Urothelium cell line (cell line): ENCODE results near the gene NR2F2.

Experiments used
- DNase-seq: peaks from one replicate; pipeline ENCODE4 v3.0.0; 2011; ENCODE audit warnings: low spot score, mixed read lengths
- FAIRE-seq: peaks from 2 replicates; lab custom pipeline; 2011; peaks lifted over from hg19 to GRCh38; lab: Jason Lieb, UNC

The NR2F2 gene

DNA sequence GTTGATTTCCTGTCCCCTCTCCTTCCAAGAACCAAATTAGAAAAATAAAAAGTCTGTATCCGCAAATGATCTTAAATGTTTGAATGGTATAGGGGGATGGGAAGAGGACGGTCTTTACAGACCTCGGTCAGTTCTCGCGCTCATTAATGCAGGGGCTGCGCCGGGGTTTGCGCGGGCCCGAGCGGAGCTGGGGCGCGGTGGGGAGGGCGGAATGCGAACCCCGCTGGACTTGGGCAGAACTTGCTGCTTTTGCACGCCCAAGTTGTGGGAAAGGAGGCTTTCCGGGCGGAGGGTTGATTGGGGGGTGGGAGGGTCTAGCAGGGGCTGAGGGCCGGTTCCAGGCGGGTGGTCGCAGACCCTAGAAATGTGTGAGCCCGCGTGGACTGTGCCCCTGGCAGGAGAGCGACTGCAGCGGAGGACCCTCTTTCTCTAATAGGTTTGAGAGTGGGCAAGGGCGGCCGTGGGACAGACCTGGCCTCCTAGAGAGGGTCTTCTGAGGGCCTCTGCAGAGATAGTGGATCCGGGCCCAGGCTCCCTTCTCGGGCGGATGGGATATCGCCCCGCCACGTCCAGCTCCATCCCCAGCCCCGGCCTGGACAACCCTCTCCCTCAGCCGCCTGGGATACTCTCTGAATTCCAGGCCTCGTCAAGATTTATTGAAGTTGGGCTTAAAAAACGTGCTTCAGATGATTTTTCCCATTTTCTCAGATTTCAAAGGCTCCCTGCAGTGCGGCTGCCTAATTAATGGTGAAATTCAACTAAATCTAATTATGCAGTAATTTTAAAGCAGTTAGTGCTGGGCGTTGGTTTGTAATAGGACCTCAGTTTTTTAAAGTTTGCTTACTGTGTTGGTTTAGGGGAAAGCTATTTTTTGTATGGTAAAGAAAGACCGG lies 11.3 kb downstream of the NR2F2 start:
- DNase-seq (no peak), FAIRE-seq (no peak)

DNA sequence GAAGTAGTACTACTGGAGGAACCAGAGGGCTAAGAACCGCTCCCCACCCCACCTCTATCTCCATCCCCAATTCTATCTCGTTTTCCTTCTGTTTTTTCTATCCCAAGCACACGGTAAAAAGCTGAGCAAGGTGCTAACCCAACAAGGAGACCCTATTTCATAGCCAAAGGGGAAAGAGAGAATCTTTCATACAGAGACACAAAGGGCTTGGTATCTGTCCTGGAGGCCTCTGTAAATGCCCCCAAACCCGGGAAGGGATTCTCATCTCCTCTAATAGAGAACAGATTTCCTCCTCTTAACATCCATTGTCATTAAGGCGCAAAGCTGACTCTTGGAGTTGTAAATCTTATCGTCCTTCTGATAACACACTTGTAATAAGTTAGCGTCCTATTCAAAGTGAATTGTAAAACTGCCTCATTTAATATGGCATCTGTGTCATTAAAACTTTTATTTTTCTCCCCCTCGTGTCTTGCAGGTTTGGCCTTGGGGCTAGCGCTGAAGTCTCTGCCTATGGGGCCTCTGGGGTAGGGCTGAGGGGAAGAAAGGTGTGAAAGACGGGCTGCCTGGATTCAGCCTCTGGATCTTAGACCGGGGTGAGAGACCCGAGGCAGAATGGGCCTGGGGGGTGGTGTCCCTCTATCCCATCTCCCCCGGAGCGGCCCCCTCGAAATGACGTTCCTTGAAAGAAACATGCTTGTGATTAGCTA lies 12.1 kb downstream of the NR2F2 start:
- DNase-seq (no peak), FAIRE-seq (no peak)

DNA sequence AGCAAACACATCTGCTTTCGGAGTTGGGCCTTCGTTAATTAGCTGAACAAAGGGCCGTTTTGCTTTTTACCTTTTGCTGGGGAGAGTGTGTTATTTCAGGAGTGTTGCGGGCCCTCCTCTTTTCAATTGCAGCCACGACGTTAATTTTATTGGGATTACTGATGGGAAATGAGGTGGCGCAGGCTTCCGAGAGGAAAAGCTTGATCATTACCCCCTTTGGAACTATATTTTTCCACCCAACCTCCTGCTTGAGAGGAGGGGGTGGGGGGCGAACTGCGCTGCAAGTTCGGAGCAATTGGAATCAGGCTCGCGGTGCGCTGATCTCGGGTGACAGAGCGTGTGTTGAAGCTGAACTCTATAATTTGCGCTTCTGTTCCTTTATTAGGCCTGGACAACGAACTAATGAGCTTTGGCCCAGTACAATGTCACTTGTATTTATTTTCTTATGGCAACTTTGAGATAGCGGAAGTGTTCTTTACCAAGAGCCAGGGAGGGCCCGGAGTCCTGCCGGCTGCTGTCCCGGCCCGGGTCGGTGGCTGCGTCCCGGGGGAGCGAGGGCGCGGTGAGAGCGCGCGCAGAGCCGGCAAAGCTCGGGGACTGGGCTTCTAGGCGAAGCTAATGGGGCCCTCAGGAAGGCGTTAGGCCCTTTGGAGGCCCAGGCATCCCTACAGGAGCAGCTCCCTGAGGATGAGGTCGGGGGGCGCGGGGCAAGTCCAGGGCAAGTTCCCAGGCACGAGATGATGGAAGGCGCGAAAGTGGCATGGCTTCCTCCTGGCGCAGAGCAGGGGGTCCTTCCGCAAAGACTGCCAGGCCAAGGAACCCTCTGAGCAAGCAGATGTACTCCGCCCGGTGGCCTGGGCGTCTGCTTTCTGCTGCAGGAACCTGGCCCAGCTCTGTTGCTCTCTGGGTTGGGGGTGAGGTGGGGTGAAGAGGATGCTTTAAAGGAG lies 12.9 kb downstream of the NR2F2 start:
- FAIRE-seq: no peak

DNA sequence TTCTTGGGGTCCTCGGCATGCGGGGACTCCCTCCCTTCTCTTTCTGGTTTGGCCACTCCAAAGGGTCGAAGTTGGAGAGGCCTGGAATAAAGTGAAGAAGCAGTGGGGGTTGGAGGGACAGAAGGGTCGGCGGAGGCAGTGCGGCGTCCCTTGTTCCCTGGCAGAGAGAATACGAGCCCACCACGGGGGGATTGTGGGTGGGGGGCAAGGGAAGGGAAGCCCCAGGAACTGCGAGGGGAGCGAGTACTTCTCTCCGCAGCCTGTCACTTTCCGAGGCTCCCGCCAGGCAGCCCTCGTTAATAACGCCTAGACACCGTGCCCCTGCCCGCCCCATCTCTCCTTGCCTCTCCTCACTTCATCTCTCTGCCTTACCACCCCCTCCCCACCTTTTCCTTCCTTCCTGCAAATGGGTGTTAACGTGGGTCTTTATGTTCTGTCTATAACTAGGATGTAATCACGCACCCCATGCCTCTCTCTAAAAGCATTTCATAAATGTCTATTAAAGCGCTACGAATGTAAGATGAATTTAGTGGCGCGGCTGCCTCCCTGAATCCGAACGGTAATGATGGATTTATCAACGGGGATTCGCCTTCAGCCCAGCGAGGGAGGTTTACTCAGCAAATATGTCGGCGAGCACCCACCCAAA lies 13.7 kb downstream of the NR2F2 start:
- no peak for FAIRE-seq
- DNase-seq: no peak

More for the DNA sequence above, 12.9 kb downstream of the NR2F2 start:
- DNase-seq: no peak

DNA sequence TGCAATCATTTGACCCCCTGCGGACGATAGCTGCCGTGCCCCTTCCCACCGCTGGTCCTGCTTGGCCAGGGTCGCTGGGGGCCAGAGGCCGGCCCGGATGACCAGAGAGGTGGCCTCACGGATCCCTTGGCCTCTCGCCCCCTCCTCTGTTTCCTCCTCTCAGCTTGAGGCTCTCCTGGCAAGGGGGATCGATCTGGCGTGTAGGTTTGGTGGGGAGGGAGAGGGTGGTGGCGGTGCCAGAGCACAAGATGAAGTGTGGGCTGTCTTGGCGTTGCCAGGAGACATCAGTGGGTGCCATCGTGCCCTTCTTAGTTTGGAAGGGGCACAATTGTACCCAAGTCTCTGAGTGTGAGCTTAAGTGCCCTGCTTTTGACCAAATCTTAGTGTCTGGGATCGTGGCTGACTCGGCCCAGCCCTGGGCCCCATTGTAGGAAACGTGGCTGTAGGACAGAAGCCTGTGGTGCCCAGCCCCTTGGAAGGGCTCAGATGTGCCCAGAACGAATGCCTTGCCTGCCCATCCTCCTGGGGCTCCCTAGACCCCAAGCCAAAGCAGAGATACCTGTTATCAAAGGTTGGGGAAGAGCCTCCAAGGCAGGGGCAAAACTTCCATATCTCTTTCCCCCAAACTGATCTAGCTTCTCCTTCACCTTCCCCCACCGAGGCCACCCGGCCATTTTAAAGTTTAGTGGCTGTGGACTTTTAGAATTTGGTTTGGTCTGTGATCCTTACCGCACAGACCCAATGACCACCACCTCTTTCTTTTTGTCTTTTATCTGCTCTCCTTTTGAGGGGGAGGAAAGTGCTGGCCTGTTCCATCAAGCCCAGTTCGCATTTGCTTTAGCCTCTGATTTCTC lies 14.4 kb downstream of the NR2F2 start:
- FAIRE-seq: no peak

DNA sequence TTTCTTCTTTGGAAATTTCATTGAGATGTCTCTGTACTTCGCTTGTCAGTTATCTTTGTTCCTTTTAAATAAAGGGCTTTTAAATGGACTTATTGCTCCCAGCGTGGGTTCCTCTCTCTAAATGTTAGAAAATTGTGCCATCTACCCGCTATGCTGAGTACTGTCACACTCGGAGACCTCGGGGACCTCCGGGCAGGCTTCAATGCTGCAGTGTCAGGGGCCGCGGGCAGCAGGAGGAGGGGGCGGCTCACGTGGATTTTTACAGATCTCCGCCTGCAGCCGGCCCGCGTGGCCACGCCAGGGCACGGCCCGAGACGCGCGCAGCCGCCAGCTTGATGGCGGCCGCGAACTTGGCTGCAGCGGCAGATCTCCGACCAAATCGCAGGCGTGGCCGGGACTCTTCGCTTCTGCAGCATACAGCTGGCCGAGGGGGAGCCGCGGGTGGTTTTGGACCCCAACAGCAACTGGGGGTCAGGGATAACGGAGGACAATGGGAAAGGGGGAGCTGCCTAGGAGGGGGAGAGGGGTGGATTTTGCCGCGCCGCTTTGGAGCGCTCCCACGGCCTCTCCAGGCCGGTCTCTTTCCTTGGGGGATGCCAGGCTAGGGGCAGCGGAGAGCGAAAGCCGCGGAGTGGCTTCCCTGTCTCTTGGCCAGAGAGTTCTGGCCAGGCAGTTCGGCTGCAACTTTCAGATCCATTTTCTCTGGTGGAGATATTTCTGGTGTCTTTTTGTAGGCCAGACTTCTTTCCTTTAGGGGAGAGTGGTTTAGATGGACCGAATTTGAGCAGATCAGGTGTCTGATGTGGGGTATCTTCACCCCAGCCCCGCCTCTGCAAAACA lies 15.3 kb downstream of the NR2F2 start:
- no peak for FAIRE-seq
- DNase-seq: no peak

More for the DNA sequence above, 14.4 kb downstream of the NR2F2 start:
- no peak for DNase-seq

DNA sequence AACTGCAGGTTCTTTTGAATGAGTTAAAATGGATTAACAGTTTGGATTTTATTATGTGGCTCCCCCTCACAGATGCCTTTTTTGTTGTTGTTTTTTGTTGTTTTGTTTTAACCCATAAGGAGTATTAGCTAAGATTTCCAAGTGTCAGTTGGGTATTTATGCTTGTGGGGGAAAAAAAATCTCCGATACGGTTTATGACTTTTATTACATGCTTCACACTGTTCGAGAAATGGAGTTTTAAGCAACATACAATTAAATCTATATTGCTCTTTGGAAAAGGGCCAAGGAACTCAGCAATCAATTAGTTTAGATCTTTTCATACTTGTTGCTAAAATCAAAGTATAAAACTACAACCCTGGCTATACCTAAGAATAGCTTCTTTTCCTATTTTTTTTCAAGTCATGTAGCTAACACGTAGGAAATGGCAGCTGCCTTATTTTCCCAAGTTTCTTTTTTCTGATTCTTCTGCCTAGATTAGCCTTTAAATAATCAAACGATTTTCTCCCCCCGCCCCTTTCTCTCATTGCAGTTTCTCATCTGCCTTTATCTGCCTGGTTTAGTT lies 16.0 kb downstream of the NR2F2 start:
- no peak for FAIRE-seq
- no peak for DNase-seq

DNA sequence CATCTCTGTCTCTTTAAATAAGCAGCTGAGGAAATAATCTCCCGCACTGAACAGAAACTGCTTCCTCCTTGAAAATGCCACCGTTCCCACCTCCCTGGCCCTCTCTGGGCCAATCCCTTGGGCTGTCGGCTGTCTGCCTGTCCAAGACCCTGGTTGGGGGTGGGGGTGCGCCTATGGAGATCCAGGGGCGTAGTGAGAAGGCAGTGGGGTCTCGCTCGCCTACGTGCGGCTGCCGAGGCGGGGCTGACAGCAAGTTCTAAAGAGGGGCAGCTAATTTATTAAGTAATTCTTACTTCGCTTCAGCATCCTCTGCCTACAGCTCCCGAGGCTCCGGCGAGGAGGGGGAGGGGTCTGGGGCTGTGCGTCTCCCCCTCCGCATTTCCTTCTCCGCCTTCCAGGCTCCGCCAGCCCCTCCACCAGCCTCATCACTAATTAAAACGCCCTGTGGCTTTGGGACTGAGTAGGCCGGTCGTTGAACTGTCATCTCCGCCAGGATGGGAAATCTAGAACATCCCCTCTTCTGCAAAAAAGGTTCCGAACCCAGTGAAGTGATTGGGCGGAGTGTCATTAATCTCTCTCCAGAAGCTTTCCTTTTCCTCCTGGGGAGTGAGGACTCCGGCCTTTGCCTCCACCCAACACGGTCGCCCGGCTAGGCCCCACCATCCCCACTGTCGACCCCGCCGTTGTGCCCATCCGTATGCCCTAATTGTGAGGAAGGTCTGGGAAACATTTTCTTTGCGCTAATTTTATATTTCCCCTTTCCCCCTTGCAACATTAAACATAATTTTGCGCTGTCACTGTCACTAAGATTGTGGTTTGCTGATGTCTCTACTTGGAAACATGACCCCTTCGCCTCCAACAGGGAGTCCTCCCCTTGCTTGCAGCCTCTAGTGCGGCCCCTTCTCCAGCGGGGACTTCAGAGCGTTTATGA lies 16.9 kb downstream of the NR2F2 start:
- DNase-seq (no peak), FAIRE-seq (no peak)

DNA sequence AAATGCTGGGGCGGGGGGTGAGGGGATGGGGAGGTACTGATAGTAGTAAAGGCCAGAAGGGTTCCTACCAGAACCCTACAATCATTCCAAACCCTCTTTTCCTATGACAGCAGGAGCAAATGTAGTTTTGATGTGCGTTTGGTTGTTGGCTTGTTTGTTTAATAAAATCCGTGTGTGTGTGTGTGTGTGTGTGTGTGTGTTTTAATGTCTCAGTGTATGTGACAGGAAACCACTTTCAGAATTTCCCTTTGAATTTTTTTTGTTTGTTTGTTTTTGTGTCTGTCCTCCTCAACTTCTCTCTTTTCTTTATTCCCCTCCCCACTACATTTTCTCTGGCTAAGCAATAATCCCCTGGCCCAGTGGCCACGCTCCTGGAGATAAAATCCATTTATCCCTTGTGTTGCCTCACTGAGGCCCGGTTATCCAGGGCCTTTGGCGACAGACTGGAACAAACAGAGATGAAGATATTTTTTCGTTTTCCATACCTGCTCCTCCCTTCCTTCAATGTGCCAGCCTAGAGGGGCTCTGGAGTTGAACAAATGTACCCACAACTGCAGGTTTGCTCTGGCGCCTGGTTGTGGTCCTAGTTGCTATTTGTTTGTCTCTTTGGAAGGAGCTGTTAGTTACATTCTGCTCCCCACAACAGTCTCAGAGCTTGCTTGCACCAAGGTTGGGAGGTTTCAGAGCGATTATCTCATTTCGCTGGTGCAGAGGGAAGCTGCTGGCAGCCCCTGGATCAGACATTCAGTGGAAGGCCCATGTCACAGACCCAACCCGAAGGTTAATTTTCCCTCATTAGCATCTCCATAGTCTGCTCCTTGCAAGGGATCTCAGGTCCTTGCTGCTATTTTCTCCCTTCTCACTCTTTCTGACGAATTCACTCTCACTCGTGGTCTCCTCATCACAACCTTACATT lies 17.9 kb downstream of the NR2F2 start:
- DNase-seq (no peak), FAIRE-seq (no peak)

DNA sequence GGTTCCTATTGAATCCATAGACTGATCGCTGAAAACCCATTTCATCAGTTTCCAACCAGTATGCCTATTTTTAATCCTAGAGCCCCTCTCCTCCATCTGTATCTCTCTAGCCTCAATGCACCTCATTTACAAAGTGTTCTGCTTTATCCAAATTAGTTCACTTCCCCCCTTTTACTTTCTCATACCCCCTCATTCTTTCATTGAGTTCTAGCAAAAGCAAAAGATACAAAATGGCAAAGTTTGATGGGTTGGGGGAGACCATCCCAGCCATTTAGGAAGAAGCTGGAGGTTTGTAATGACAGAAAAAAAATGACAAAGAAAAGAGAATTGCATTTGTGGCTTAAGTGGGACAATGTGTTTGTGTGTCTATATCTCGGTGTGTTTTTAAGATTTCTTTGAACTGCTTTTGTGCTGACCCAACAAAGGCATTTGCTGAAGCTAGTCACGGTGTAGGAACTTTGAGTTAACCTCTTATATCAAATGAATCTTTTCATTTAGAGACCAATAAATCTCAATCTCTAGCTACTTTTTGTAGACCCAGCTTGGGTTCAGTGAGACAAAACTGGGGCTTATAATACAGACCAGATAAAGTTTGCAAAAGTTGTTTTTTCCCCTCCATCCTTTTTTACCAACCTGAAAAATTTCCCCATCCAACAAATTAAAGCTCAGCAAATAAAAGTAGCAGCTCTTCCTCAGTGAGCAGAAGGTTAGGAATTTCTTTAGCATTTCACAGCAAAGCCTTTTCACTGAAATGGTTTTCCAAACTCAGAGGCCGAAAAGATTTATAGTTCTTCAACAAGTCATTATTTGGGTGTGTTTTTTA lies 18.7 kb downstream of the NR2F2 start:
- FAIRE-seq (no peak), DNase-seq (no peak)

DNA sequence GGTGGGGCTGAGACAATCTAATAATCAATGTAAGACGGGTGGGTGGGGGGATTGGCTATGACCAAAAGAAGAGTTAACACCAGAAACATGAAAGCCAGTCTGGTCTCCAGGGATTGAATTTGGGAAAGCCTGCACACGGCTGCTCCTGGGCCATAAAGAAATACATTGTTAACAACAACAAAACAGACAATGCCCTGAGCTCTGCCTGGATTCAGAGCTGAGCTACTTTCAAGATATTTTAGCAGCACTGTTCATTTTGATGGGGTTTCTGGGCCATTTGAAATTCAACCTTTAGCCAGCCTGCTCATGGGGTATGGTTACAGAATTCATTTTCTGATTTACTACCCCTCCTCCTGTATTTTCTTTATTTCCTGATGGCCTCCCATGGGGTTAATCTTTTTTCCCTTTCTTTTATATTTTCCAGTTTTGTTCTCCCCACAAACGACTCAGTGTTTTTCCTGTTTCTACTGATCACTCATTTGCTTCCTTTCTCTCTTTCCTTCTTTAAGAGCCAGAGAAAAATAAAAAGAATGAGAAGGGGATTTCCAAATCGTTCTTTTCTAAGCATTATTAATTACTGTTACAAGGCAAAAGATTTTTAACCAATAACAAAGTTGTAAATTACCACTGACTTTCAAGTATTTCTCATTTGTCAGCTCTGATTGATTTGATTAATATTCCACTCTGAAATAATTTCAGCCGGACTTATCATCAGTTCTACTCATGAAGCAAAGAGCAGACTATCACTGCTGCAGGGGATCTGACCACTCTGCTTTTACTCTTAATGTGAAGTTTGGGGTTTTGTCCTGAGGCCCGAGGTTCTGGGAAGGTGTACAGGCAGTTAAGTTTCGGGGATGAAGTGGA lies 19.6 kb downstream of the NR2F2 start:
- FAIRE-seq: no peak
- no peak for DNase-seq

DNA sequence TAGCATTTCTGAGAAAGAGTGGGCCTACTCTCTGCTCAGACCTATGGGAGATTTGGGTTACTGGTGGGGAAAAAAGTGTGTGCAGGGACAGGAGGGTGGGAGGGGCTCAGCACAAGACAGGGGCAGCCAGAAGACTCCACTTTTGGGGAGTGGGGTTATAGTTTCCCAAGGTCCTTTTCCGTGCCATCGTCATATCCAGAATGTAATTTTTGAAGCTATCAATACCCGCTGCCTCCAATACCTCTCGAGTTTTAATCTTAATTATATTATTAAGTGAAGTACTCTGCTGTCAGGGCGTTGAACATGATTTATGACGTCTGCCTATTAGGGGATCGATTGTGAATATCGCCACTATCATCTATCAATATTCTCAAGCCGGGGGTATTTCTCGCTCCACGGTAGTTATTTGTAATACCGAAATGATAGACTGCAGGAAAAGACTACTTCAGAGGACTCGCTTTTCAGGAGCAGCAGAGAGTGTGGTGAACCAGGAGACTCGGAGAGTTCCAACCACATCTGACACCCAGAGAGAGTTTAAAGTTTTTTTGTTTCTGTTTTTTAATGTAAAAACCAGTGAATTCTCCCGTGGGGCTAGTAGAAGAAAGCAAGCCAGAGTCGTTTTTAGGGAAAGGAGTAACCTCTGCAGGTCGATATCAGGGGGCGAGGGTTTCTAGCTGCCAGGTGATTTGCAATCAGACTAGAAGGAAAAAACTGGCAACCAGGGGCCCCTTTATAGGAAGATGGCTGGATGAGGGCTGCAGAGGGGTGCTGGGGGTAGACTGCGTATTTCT lies 20.6 kb downstream of the NR2F2 start:
- DNase-seq (no peak), FAIRE-seq (no peak)

DNA sequence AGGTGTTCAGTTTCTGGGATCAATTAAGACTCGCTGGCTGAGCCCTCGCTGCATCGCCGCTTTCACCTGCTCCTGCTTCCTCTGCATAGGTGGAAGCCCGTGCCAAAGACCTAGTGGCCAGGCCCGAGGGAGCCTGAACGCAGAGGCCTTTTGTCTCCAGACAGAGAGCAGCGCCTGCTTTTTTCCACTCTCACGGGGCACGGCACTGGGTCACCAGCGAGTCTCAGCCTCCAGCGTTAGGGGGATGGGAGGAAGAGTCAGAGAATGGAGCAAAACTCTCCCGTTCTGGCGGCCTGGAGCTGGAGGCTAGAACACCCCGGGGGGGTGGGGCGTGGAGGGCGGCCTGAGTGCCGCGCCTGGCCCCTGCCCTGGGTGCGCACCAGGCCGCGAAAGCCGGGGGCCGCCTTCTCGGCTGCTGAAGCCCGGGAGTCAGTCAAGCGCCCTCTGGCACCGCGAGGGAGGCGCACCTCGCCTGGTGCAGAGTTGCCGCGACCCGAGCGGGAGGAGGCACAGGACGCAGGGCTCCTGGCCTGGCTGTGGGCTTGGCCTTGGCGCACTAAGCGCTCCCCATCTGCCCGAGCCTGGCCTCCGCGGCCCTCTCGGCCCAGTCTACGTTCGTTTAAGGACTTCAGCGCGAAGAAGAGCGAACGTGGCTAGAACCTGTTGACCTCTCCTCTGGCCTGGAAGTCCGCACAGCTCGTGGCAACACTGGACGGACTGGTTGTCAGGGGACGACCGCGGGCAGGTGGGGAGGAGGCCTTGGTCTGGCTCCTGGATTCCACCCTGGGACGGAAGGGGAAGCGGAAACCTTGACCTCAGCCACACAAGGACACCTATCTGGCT lies 21.5 kb downstream of the NR2F2 start:
- no peak for FAIRE-seq

More for the DNA sequence above, 21.5 kb downstream of the NR2F2 start:
- no peak for DNase-seq
